SK-N-MC (cell line): ENCODE measurements around the gene DNMBP.

ENCODE experiments used
- EZH2 ChIP-seq: fragments of 200-600 bp; sonication (generic); IDR thresholded peaks from one replicate; pipeline ENCODE4 v1.6.1; 2017; ENCODE audit warnings: antibody characterized with exemption
- POLR2AphosphoS5 ChIP-seq: IDR thresholded peaks from 2 replicates; pipeline ENCODE4 v1.6.1; 2012; ENCODE audit warnings: mild to moderate bottlenecking, low read depth, low read length, borderline replicate concordance

GRCh38 chr10:99828464-99828863 lies 181.3 kb downstream of the DNMBP start:
- TF ChIP-seq EZH2 (no peak), POLR2AphosphoS5 (no peak)
